HCT116 (cell line): ENCODE data around the gene RNF207. TPM values are rescaled to one million over a fixed set of nuclear protein-coding genes. Genes with fewer than 3 reads are reported as not detected.

Source experiments
- ATAC-seq: fragments of 200-7000 bp; cut with Tn5 transposase; 2 replicates; pipeline ENCODE4 v1.9.1; 2020; ENCODE audit warnings: mild to moderate bottlenecking, moderate library complexity
- BruUV-seq: library from RNA; stranded (reverse); fragments of 400-500 nt; replicated peaks from 2 replicates; lab custom pipeline; 2021; lab: Mats Ljungman, UMichigan
- CTCF ChIA-PET: fragments of 300-600 bp; sonication (Branson Sonifier 250); formaldehyde crosslinking; loops from one replicate; lab custom pipeline; 2021; ENCODE audit warnings: antibody characterized with exemption; lab: Charles Lee
- POLR2A ChIA-PET: fragments of 300-600, 350-600 bp; sonication (Branson Sonifier 250); formaldehyde crosslinking; loops from one replicate; lab custom pipeline; 2021; ENCODE audit warnings: antibody characterized with exemption; lab: Charles Lee
- RAD21 ChIA-PET, 2 experiments: fragments of 300-600 bp; sonication (Branson Sonifier 250); formaldehyde crosslinking; loops; one replicate each; lab custom pipeline; 2023; ENCODE audit warnings: low total read pairs in 2 of 2; ENCODE audit not compliant: uncharacterized antibody in 2 of 2, unreplicated experiment in 2 of 2, low non-redundant PET in 1 of 2; lab: Charles Lee
- DNase-seq: peaks from one replicate; pipeline ENCODE4 v3.0.0-alpha.2; 2010; ENCODE audit warnings: low read depth, low spot score
- H2AFZ ChIP-seq: fragments of 200-600 bp; shearing (Covaris generic), sonication (generic); 2 replicates; pipeline ENCODE4 v1.6.1; 2017; ENCODE audit warnings: low read depth, mixed run types, mixed read lengths, antibody characterized with exemption, low read length; ENCODE audit not compliant: poor library complexity, severe bottlenecking
- H3K27ac ChIP-seq: 2 replicates; pipeline ENCODE4 v1.5.1; 2012; ENCODE audit warnings: low read depth, low read length
- H3K27me3 ChIP-seq: fragments of 200-600 bp; sonication (generic); 2 replicates; pipeline ENCODE4 v1.6.1; 2016; ENCODE audit warnings: mixed run types, low read length, mixed read lengths; ENCODE audit not compliant: insufficient read depth
- H3K36me3 ChIP-seq, 2 experiments: fragments of 200-500 bp in 1 of 2; fragments of 200-600 bp in 1 of 2; sonication (Bioruptor generic) in 1 of 2; sonication (generic) in 1 of 2; 2 replicates each; pipeline versions ENCODE4 v1.5.1 to v1.6.1; 2014 to 2016; ENCODE audit warnings: low read length in 2 of 2, inconsistent platforms in 1 of 2, mixed read lengths in 1 of 2, mixed run types in 1 of 2; ENCODE audit not compliant: insufficient read depth in 2 of 2, control insufficient read depth in 1 of 2
- H3K4me1 ChIP-seq, 2 experiments: fragments of 200-600 bp in 1 of 2; sonication (generic) in 1 of 2; 2 replicates each; pipeline versions ENCODE4 v1.5.1 to v1.6.1; 2012 to 2017; ENCODE audit warnings: low read length in 2 of 2, inconsistent platforms in 1 of 2, mild to moderate bottlenecking in 1 of 2, mixed read lengths in 1 of 2, mixed run types in 1 of 2, moderate library complexity in 1 of 2; ENCODE audit not compliant: insufficient read depth in 2 of 2, control insufficient read depth in 1 of 2
- H3K4me2 ChIP-seq: fragments of 200-600 bp; sonication (generic); 2 replicates; pipeline ENCODE4 v1.6.1; 2017; ENCODE audit warnings: mixed run types, low read length, mixed read lengths
- H3K4me3 ChIP-seq, 2 experiments: fragments of 200-600 bp in 1 of 2; sonication (generic) in 1 of 2; replicated peaks in 1 of 2; 2 replicates each; pipeline ENCODE4 v1.5.1; 2011 to 2016; ENCODE audit warnings: low read length in 2 of 2, control low read depth in 1 of 2, low read depth in 1 of 2, mild to moderate bottlenecking in 1 of 2, mixed read lengths in 1 of 2, mixed run types in 1 of 2
- H3K79me2 ChIP-seq: fragments of 200-600 bp; sonication (generic); 2 replicates; pipeline ENCODE4 v1.6.1; 2017; ENCODE audit warnings: mild to moderate bottlenecking, mixed run types, low read length, moderate library complexity, mixed read lengths; ENCODE audit not compliant: insufficient read depth
- H3K9ac ChIP-seq: fragments of 200-600 bp; sonication (generic); 2 replicates; pipeline ENCODE4 v1.6.1; 2016; ENCODE audit warnings: low read length, mixed read lengths
- H3K9me2 ChIP-seq: fragments of 200-600 bp; sonication (generic), shearing (Covaris generic); 2 replicates; pipeline ENCODE4 v1.6.1; 2017; ENCODE audit warnings: mixed run types, mild to moderate bottlenecking, moderate library complexity; ENCODE audit not compliant: insufficient read depth
- H3K9me3 ChIP-seq, 2 experiments: fragments of 200-500 bp in 1 of 2; fragments of 200-600 bp in 1 of 2; sonication (Bioruptor generic) in 1 of 2; sonication (generic) in 1 of 2; 2 replicates each; pipeline ENCODE4 v1.6.1; 2014 to 2017; ENCODE audit warnings: low read length in 2 of 2, mixed read lengths in 2 of 2, inconsistent platforms in 1 of 2, low read depth in 1 of 2, mild to moderate bottlenecking in 1 of 2, mixed run types in 1 of 2, moderate library complexity in 1 of 2; ENCODE audit not compliant: control insufficient read depth in 1 of 2, insufficient read depth in 1 of 2
- H4K20me1 ChIP-seq: fragments of 200-600 bp; sonication (generic), shearing (Covaris generic); 2 replicates; pipeline ENCODE4 v1.6.1; 2017; ENCODE audit warnings: mixed run types, mild to moderate bottlenecking, moderate library complexity; ENCODE audit not compliant: insufficient read depth
- CBX3 ChIP-seq: IDR thresholded peaks from 2 replicates; pipeline ENCODE4 v1.6.1; 2012; ENCODE audit warnings: low read depth
- ELF1 ChIP-seq: IDR thresholded peaks from 2 replicates; pipeline ENCODE4 v1.6.1; 2012; ENCODE audit warnings: low read depth, borderline replicate concordance
- EZH2 ChIP-seq: fragments of 200-600 bp; sonication (generic); IDR thresholded peaks from 2 replicates; pipeline ENCODE4 v1.6.1; 2017; ENCODE audit warnings: antibody characterized with exemption, mixed run types
- POLR2A ChIP-seq: IDR thresholded peaks from 2 replicates; pipeline ENCODE4 v1.7.0; 2011; ENCODE audit warnings: borderline replicate concordance; ENCODE audit not compliant: insufficient read depth, insufficient read length; ENCODE audit errors: extremely low read depth
- RAD21 ChIP-seq: IDR thresholded peaks from 2 replicates; pipeline ENCODE4 v1.6.1; 2012; ENCODE audit warnings: low read depth, mild to moderate bottlenecking
- SIN3A ChIP-seq: IDR thresholded peaks from 2 replicates; pipeline ENCODE4 v1.6.1; 2012; ENCODE audit warnings: low read depth
- ZFX ChIP-seq: fragments of 450-650 bp; IDR thresholded peaks from 2 replicates; pipeline ENCODE4 v1.6.1; 2017
- ZNF274 ChIP-seq: fragments of 200-500 bp; sonication (Bioruptor generic); IDR thresholded peaks from 2 replicates; pipeline ENCODE4 v1.6.1; 2014; ENCODE audit warnings: mild to moderate bottlenecking, low read depth, low read length, inconsistent platforms
- intact Hi-C: fragments of 100-400 bp; cut with micrococcal nuclease; formaldehyde crosslinking; loops from 2 replicates; pipeline ENCODE4 v1.10.0; 2022
- total RNA-seq: library from RNA; stranded (reverse); gene quantifications from one replicate; pipeline ENCODE4 v1.2.1, GENCODE V29; 2021; ENCODE audit not compliant: unreplicated experiment
- TF ChIP-seq, protein P1 (sequence below): IDR thresholded peaks from 2 replicates; pipeline ENCODE4 v1.6.1; 2012
- TF ChIP-seq, protein P2 (sequence below), 3 experiments: fragments of 200-600 bp in 1 of 3; sonication (generic) in 1 of 3; IDR thresholded peaks in 2 of 3; conservative IDR thresholded peaks in 1 of 3; 2 replicates each; pipeline ENCODE4 v1.5.1; 2012 to 2017; ENCODE audit warnings: low read depth in 2 of 3, low read length in 2 of 3, antibody characterized with exemption in 1 of 3, borderline replicate concordance in 1 of 3, control low read depth in 1 of 3, mild to moderate bottlenecking in 1 of 3, mixed read lengths in 1 of 3, mixed run types in 1 of 3, moderate library complexity in 1 of 3; ENCODE audit not compliant: insufficient read depth in 1 of 3

RNF207 gene
- total RNA-seq, 1 experiment from 2014 or later, result 61.2 TPM

DNA sequence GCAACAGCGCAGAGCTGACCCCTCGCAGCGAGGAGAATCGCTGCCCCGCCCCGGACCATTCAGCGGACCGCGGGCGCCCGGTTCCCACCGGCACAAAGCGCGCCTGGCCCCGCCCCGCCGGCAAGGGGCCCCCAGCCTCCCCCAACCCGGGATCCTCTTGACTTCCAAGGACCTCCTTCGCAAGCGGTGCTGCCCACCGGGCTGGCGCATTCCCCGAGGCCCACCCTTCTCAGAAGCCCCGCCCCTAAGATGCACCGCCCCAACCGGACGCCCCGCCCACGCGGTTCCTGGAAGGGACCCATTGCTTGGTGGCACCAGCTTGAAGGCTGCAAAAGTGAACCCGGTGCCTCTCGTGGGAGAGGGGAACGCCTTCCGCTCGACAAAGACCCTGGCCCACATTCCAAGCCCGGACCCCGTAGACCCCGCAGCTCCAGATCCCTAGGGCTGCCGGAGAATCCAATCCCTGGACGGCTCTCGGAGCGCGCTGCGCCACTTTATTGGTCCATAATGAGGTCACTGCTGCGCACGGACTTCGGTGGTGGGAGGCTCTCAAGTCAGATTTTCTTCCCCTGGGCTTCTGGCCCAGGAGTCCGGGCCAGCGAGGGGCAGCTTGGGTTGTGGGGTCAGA lies 40.1 kb downstream of the RNF207 start:
- Histone ChIP-seq H3K4me2 (peak overlapping the region; percentile 90), H3K4me3 (peak overlapping the region; percentile 45 to 55), H3K9me2 (no peaks in the 10 kb centered on the region), H4K20me1 (no peaks in the 10 kb centered on the region), H3K9me3 (no peaks in the 10 kb centered on the region), H3K27me3 (no peaks in the 10 kb centered on the region), H3K36me3 (no peaks in the 10 kb centered on the region), H2AFZ (peak overlapping the region; percentile 45), H3K4me1 (peaks cover 19 to 51% of the 10 kb centered on the region in 2 experiments; a peak in 3 of 4 replicates), H3K9ac (no peak overlapping the region), H3K27ac (no peak overlapping the region), H3K79me2 (no peaks in the 10 kb centered on the region)
- TF ChIP-seq ELF1, result no peak
- TF ChIP-seq SIN3A, result no peak
- TF ChIP-seq, protein P1, sequence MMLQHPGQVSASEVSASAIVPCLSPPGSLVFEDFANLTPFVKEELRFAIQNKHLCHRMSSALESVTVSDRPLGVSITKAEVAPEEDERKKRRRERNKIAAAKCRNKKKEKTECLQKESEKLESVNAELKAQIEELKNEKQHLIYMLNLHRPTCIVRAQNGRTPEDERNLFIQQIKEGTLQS, result no peak
- TF ChIP-seq CBX3, result no peak
- no peak for TF ChIP-seq RAD21
- no peak for TF ChIP-seq POLR2A
- TF ChIP-seq, protein P2, sequence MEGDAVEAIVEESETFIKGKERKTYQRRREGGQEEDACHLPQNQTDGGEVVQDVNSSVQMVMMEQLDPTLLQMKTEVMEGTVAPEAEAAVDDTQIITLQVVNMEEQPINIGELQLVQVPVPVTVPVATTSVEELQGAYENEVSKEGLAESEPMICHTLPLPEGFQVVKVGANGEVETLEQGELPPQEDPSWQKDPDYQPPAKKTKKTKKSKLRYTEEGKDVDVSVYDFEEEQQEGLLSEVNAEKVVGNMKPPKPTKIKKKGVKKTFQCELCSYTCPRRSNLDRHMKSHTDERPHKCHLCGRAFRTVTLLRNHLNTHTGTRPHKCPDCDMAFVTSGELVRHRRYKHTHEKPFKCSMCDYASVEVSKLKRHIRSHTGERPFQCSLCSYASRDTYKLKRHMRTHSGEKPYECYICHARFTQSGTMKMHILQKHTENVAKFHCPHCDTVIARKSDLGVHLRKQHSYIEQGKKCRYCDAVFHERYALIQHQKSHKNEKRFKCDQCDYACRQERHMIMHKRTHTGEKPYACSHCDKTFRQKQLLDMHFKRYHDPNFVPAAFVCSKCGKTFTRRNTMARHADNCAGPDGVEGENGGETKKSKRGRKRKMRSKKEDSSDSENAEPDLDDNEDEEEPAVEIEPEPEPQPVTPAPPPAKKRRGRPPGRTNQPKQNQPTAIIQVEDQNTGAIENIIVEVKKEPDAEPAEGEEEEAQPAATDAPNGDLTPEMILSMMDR (IDR thresholded peaks at IDR 0.05 in 2 of 3, conservative IDR thresholded peaks at IDR 0.05 in 1 of 3; ENCODE audit: borderline replicate concordance in 1 of 3, insufficient read depth in 1 of 3, low read depth in 2 of 3, low read length in 2 of 3), result no peak
- no peak for TF ChIP-seq ZNF274
- no peak for TF ChIP-seq ZFX
- TF ChIP-seq EZH2, result no peak
- BruUV-seq, result no TSS peak
- ChIA-PET POLR2A (no interaction called here), CTCF (interaction anchor here (0.7 to 5.0 kb wide), 22 partner anchors 9 to 211 kb away, joined by 3 to 39 read pairs (median 5); partner anchors contain the start of genes HES2, ICMT and RNF207), RAD21 (interaction anchor here (0.6 to 2.8 kb wide), 10 partner anchors 98 to 232 kb away, joined by 3 to 10 read pairs (median 5); partner anchors contain the start of gene ACOT7 (in 1 of the 2))
- DNase-seq, result no peak
- intact Hi-C loops, result loop anchor here (1.0 to 5.0 kb wide), 8 partner anchors 41 to 961 kb away; no protein-coding TSS in a partner anchor
- ATAC-seq, result peak; percentile 41
